GM23338 (cell line): ENCODE measurements around the gene ZXDC. TPM values are rescaled to one million over a fixed set of nuclear protein-coding genes. Genes with fewer than 3 reads are reported as not detected.
A peak's percentile ranks its signal among the peaks of the same experiment; 100 is the strongest.

Source experiments
- ATAC-seq: fragments of 200-7000 bp; cut with Tn5 transposase; 3 replicates; pipeline ENCODE4 v1.9.1; 2020
- DNase-seq: peaks from one replicate; pipeline ENCODE4 v3.0.0-alpha.2; 2015; ENCODE audit warnings: low spot score
- H2AFZ ChIP-seq: fragments of 200-600 bp; sonication (generic); 2 replicates; pipeline ENCODE4 v1.8.0; 2016; ENCODE audit warnings: antibody characterized with exemption, mild to moderate bottlenecking, moderate library complexity
- H3F3A ChIP-seq: fragments of 200-600 bp; sonication (generic); replicated peaks from 2 replicates; pipeline ENCODE4 v1.8.0; 2017; ENCODE audit warnings: antibody characterized with exemption, mixed run types, low read depth
- H3K27ac ChIP-seq: fragments of 200-600 bp; sonication (generic); 2 replicates; pipeline ENCODE4 v1.6.1; 2016; ENCODE audit warnings: low read depth
- H3K27me3 ChIP-seq: fragments of 200-600 bp; sonication (generic); 2 replicates; pipeline ENCODE4 v1.8.0; 2016; ENCODE audit warnings: mild to moderate bottlenecking, mixed run types, moderate library complexity; ENCODE audit not compliant: insufficient read depth
- H3K36me3 ChIP-seq: fragments of 200-600 bp; sonication (generic); 2 replicates; pipeline ENCODE4 v1.8.0; 2016; ENCODE audit warnings: mild to moderate bottlenecking; ENCODE audit not compliant: insufficient read depth
- H3K4me1 ChIP-seq: fragments of 200-600 bp; sonication (generic); 2 replicates; pipeline ENCODE4 v1.8.0; 2016; ENCODE audit warnings: mild to moderate bottlenecking, moderate library complexity; ENCODE audit not compliant: insufficient read depth
- H3K4me2 ChIP-seq: fragments of 200-600 bp; sonication (generic); 2 replicates; pipeline ENCODE4 v1.7.1; 2017; ENCODE audit warnings: mixed run types
- H3K4me3 ChIP-seq: fragments of 200-600 bp; sonication (generic); 2 replicates; pipeline ENCODE4 v1.6.1; 2016; ENCODE audit warnings: mixed run types
- H3K79me2 ChIP-seq: fragments of 200-600 bp; sonication (generic); replicated peaks from 2 replicates; pipeline ENCODE4 v1.8.0; 2017; ENCODE audit warnings: mild to moderate bottlenecking; ENCODE audit not compliant: insufficient read depth
- H3K9me2 ChIP-seq: fragments of 200-600 bp; sonication (generic); 2 replicates; pipeline ENCODE4 v1.8.0; 2017; ENCODE audit not compliant: insufficient read depth
- H4K20me1 ChIP-seq: fragments of 200-600 bp; sonication (generic); replicated peaks from 2 replicates; pipeline ENCODE4 v1.8.0; 2017; ENCODE audit warnings: mild to moderate bottlenecking; ENCODE audit not compliant: insufficient read depth
- H3K27ac Mint-ChIP-seq: 2 replicates; pipeline ENCODE4 v1.8.0; 2020; ENCODE audit warnings: inconsistent platforms, mild to moderate bottlenecking, moderate library complexity, mixed read lengths
- H3K27me3 Mint-ChIP-seq: 3 replicates; pipeline ENCODE4 v1.8.0; 2022; ENCODE audit warnings: low read depth, mild to moderate bottlenecking, moderate library complexity, mixed read lengths, inconsistent platforms; ENCODE audit not compliant: insufficient read depth, poor library complexity
- H3K36me3 Mint-ChIP-seq: 3 replicates; pipeline ENCODE4 v1.8.0; 2021; ENCODE audit warnings: low read depth, mild to moderate bottlenecking, inconsistent platforms, moderate library complexity, mixed read lengths
- H3K4me1 Mint-ChIP-seq: 3 replicates; pipeline ENCODE4 v1.8.0; 2020; ENCODE audit warnings: mild to moderate bottlenecking, inconsistent platforms, mixed read lengths
- H3K4me3 Mint-ChIP-seq: 3 replicates; pipeline ENCODE4 v1.8.0; 2021; ENCODE audit warnings: moderate library complexity, mild to moderate bottlenecking, inconsistent platforms, mixed read lengths
- H3K9me3 Mint-ChIP-seq: 3 replicates; pipeline ENCODE4 v1.8.0; 2020; ENCODE audit warnings: moderate library complexity, mild to moderate bottlenecking, inconsistent platforms, mixed read lengths
- CTCF ChIP-seq, 2 experiments: fragments of 200-600 bp in 1 of 2; sonication (generic) in 1 of 2; conservative IDR thresholded peaks; 2 replicates each; pipeline versions ENCODE4 v1.5.1 to v1.6.1; 2016 to 2017; ENCODE audit warnings: antibody characterized with exemption in 2 of 2, low read depth in 2 of 2, mild to moderate bottlenecking in 2 of 2, moderate library complexity in 1 of 2
- ETS1 ChIP-seq: IDR thresholded peaks from 2 replicates; pipeline ENCODE4 v1.6.1; 2016; ENCODE audit warnings: antibody characterized with exemption
- EZH2 ChIP-seq: fragments of 200-600 bp; sonication (generic); IDR thresholded peaks from one replicate; pipeline ENCODE4 v1.8.0; 2017; ENCODE audit warnings: antibody characterized with exemption, mild to moderate bottlenecking, low read depth; ENCODE audit not compliant: unreplicated experiment
- NANOG ChIP-seq: IDR thresholded peaks from 2 replicates; pipeline ENCODE4 v1.6.1; 2016; ENCODE audit warnings: antibody characterized with exemption, borderline replicate concordance
- REST ChIP-seq: IDR thresholded peaks from one replicate; pipeline ENCODE4 v1.6.1; 2018; ENCODE audit warnings: antibody characterized with exemption; ENCODE audit not compliant: unreplicated experiment
- ZNF114 ChIP-seq: fragments of 250-450 bp; sonication (Bioruptor Pico); IDR thresholded peaks from 2 replicates; pipeline ENCODE4 v1.5.0; 2020; ENCODE audit warnings: mild to moderate bottlenecking, moderate library complexity
- polyA plus RNA-seq: library from polyadenylated mRNA; unstranded; fragments of >200 nt; fragmentation: Nextera tagmentation; extraction: Ambion mirVana; gene quantifications from 2 replicates; pipeline ENCODE4 v1.2.1, GENCODE V29; 2016
- total RNA-seq: library from RNA; depleted of rRNA; stranded (reverse); fragments of >200 nt; shearing (Covaris generic); gene quantifications from 2 replicates; pipeline ENCODE4 v1.2.3, GENCODE V29; 2014

Gene ZXDC
- total and polyA plus RNA-seq, 2 experiments from 2014 or later = 5.7 to 45.1 TPM

GRCh38 chr3:126488185-126488584 lies 12.5 kb upstream of the ZXDC start:
- no peak for TF ChIP-seq EZH2
- TF ChIP-seq CTCF (conservative IDR thresholded peaks at IDR 0.05; ENCODE audit: low read depth in 2 of 2) = peak in 1 of 2 experiments; percentile 48; a peak in 2 of 4 replicates
- H3K4me2 ChIP-seq = no peak overlapping the region
- DNase-seq = no peak

GRCh38 chr3:126487151-126487771 lies 11.6 kb upstream of the ZXDC start:
- H2AFZ ChIP-seq = peak overlapping the region; percentile 38; the same call in 1 of the 2 replicates
- H3K4me3 ChIP-seq = no peak overlapping the region
- no peak overlapping the region for H3K27ac ChIP-seq
- no peaks in the 10 kb centered on the region for H4K20me1 ChIP-seq
- ATAC-seq = peak; percentile 65
- Mint-ChIP-seq H3K27me3 (peaks cover 12% of the 10 kb centered on the region), H3K36me3 (no peaks in the 10 kb centered on the region), H3K9me3 (no peaks in the 10 kb centered on the region), H3K4me3 (no peak overlapping the region), H3K27ac (peak overlapping the region; percentile 91), H3K4me1 (peaks cover 51% of the 10 kb centered on the region)
- H3K4me1 ChIP-seq = peaks cover 17% of the 10 kb centered on the region
- H3K9me2 ChIP-seq = no peaks in the 10 kb centered on the region
- no peak overlapping the region for H3K4me2 ChIP-seq
- H3K79me2 ChIP-seq = no peaks in the 10 kb centered on the region
- H3F3A ChIP-seq = no peaks in the 10 kb centered on the region
- H3K27me3 ChIP-seq = no peaks in the 10 kb centered on the region
- no peaks in the 10 kb centered on the region for H3K36me3 ChIP-seq
- DNase-seq = peak; percentile 72
- TF ChIP-seq ZNF114 (CRISPR knock-in tag) (no peak), NANOG (no peak), CTCF (conservative IDR thresholded peaks at IDR 0.05; ENCODE audit: low read depth in 2 of 2) (peak; percentile 38 to 63)

More at GRCh38 chr3:126488185-126488584, 12.5 kb upstream of the ZXDC start:
- H3K9me3 Mint-ChIP-seq = no peaks in the 10 kb centered on the region
- Histone ChIP-seq H3K79me2 (no peaks in the 10 kb centered on the region), H3K36me3 (no peaks in the 10 kb centered on the region), H3K9me2 (no peaks in the 10 kb centered on the region), H3K27me3 (no peaks in the 10 kb centered on the region), H2AFZ (no peak overlapping the region), H3K4me1 (peaks cover 17% of the 10 kb centered on the region), H3K27ac (no peak overlapping the region), H3F3A (no peaks in the 10 kb centered on the region), H3K4me3 (no peak overlapping the region), H4K20me1 (no peaks in the 10 kb centered on the region)
- ATAC-seq = peak; percentile 15
- H3K4me1 Mint-ChIP-seq = peaks cover 45% of the 10 kb centered on the region
- no peak overlapping the region for H3K27ac Mint-ChIP-seq
- H3K27me3 Mint-ChIP-seq = peaks cover 11% of the 10 kb centered on the region
- no peak overlapping the region for H3K4me3 Mint-ChIP-seq
- H3K36me3 Mint-ChIP-seq = no peaks in the 10 kb centered on the region

- no peaks in the 10 kb centered on the region for H3K79me2 ChIP-seq
- no peaks in the 10 kb centered on the region for H3K9me2 ChIP-seq
- Mint-ChIP-seq H3K27me3 (peaks cover 12% of the 10 kb centered on the region), H3K4me3 (no peak overlapping the region), H3K4me1 (peaks cover 51% of the 10 kb centered on the region), H3K27ac (no peak overlapping the region; the same call in 1 of the 2 replicates), H3K9me3 (no peaks in the 10 kb centered on the region), H3K36me3 (no peaks in the 10 kb centered on the region)
- H3K36me3 ChIP-seq = no peaks in the 10 kb centered on the region
- no peak overlapping the region for H3K4me3 ChIP-seq
- H3K4me2 ChIP-seq = no peak overlapping the region
- no peak overlapping the region for H3K27ac ChIP-seq
- H3F3A ChIP-seq = no peaks in the 10 kb centered on the region
- H3K4me1 ChIP-seq = peaks cover 17% of the 10 kb centered on the region
- no peak overlapping the region for H2AFZ ChIP-seq
- no peak for DNase-seq
- no peak for ATAC-seq
- H4K20me1 ChIP-seq = no peaks in the 10 kb centered on the region
- no peaks in the 10 kb centered on the region for H3K27me3 ChIP-seq
- TF ChIP-seq ETS1 (no peak), REST (no peak), CTCF (conservative IDR thresholded peaks at IDR 0.05; ENCODE audit: low read depth in 2 of 2) (no peak)
These were observed 10.7 kb upstream of the ZXDC start for GRCh38 chr3:126486360-126486847.
